Left lung (tissue), 10 donors: Measurements from ENCODE around the gene SLC25A26. TPM values are rescaled to one million over a fixed set of nuclear protein-coding genes. Genes with fewer than 3 reads are reported as not detected.

Source experiments
- ATAC-seq: fragments of 200-7000 bp; cut with Tn5 transposase; one replicate; pipeline ENCODE4 v1.9.1; 2020; ENCODE audit warnings: moderate library complexity
- DNase-seq, 4 donors: peaks; one replicate each; pipeline ENCODE4 v3.0.0-alpha.2; 2013 to 2020
- H3K27ac ChIP-seq, 2 donors: fragments of 200-600 bp; sonication (generic) in 1 of 2; one replicate each; pipeline versions ENCODE4 v1.5.0 to v1.8.0; 2020 to 2021
- H3K27me3 ChIP-seq, 2 donors: fragments of 200-600 bp; sonication (generic) in 1 of 2; one replicate each; pipeline versions ENCODE4 v1.5.0 to v1.8.0; 2020 to 2021
- H3K36me3 ChIP-seq, 2 donors: fragments of 200-600 bp; sonication (generic) in 1 of 2; one replicate each; pipeline versions ENCODE4 v1.5.0 to v1.8.0; 2020 to 2021
- H3K4me1 ChIP-seq, 2 donors: fragments of 200-600 bp; one replicate each; pipeline ENCODE4 v1.8.0; 2021
- H3K4me3 ChIP-seq, 2 donors: fragments of 200-600 bp; sonication (generic) in 1 of 2; one replicate each; pipeline versions ENCODE4 v1.5.0 to v1.8.0; 2020 to 2021; ENCODE audit warnings: mild to moderate bottlenecking in 1 of 2
- H3K9me3 ChIP-seq, 2 donors: fragments of 200-600 bp; sonication (generic) in 1 of 2; one replicate each; pipeline versions ENCODE4 v1.5.0 to v1.8.0; 2020 to 2021
- CTCF ChIP-seq, 2 donors: fragments of 200-600 bp; sonication (generic) in 1 of 2; IDR thresholded peaks; one replicate each; pipeline versions ENCODE4 v1.5.0 to v1.8.0; 2021; ENCODE audit warnings: antibody characterized with exemption in 2 of 2
- intact Hi-C, 2 donors: fragments of 100-400 bp; cut with DNase I; formaldehyde crosslinking; loops; one replicate each; pipeline versions ENCODE4 v1.11.2 to v1.14.2; 2022
- polyA plus RNA-seq, 6 donors: library from polyadenylated mRNA; unstranded; fragments of 120-200 nt; gene quantifications; one replicate each; pipeline ENCODE4 v1.2.1, GENCODE V29; 2013; ENCODE audit not compliant: insufficient read length in 6 of 6
- total RNA-seq, 2 donors: library from RNA; stranded (reverse); fragmentation: NEBNext Ultra II Directional; extraction: Animal tissue kit (Norgen Biotek cat#: 25700); gene quantifications; one replicate each; pipeline ENCODE4 v1.2.1, GENCODE V29; 2021
- donor health status: DM: no; HTN: yes; CAD: no.
- donor health status: DM: no; HTN: no; CAD: no.

Gene SLC25A26
- total and polyA plus RNA-seq, 8 donors, result 14.2 to 26.2 (median 22.4) TPM

- Histone ChIP-seq H3K36me3 (peaks cover 0 to 79% of the 10 kb centered on the region in 2 donors), H3K9me3 (no peaks in the 10 kb centered on the region), H3K27me3 (no peaks in the 10 kb centered on the region), H3K27ac (no peak overlapping the region), H3K4me3 (no peak overlapping the region), H3K4me1 (peaks cover 0 to 8% of the 10 kb centered on the region in 2 donors)
- DNase-seq, result peak in 1 of 4 donors; percentile 50
- ATAC-seq, result no peak
- TF ChIP-seq CTCF (IDR thresholded peaks at IDR 0.05), result no peak
- intact Hi-C loops, result no loop called here
These were observed 190.2 kb downstream of the SLC25A26 start for GRCh38 chr3:66410976-66411375.

GRCh38 chr3:66411474-66411873 is 190.7 kb downstream of the SLC25A26 start:
- H3K9me3 ChIP-seq, result no peaks in the 10 kb centered on the region
- peaks cover 0 to 74% of the 10 kb centered on the region in 2 donors for H3K36me3 ChIP-seq
- H3K4me1 ChIP-seq, result peaks cover 0 to 8% of the 10 kb centered on the region in 2 donors
- no peaks in the 10 kb centered on the region for H3K27me3 ChIP-seq
- no peak overlapping the region for H3K4me3 ChIP-seq
- intact Hi-C loops, result no loop called here
- no peak overlapping the region for H3K27ac ChIP-seq
- DNase-seq (no peak), ATAC-seq (no peak)
- TF ChIP-seq CTCF (IDR thresholded peaks at IDR 0.05), result no peak

- ATAC-seq (no peak), DNase-seq (peak in 1 of 4 donors; percentile 60)
- H3K36me3 ChIP-seq, result peaks cover 0 to 67% of the 10 kb centered on the region in 2 donors
- intact Hi-C loops, result no loop called here
- H3K9me3 ChIP-seq, result no peaks in the 10 kb centered on the region
- no peaks in the 10 kb centered on the region for H3K27me3 ChIP-seq
- no peak overlapping the region for H3K27ac ChIP-seq
- no peak for TF ChIP-seq CTCF (IDR thresholded peaks at IDR 0.05)
- H3K4me3 ChIP-seq, result no peak overlapping the region
- H3K4me1 ChIP-seq, result peaks cover 0 to 8% of the 10 kb centered on the region in 2 donors
These were observed 191.4 kb downstream of the SLC25A26 start for GRCh38 chr3:66411961-66412887.

GRCh38 chr3:66413151-66413751 is 192.4 kb downstream of the SLC25A26 start:
- no peak for TF ChIP-seq CTCF (IDR thresholded peaks at IDR 0.05)
- ATAC-seq, result no peak
- intact Hi-C loops, result no loop called here
- peak in 1 of 4 donors; percentile 29 for DNase-seq
- H3K27me3 ChIP-seq, result no peaks in the 10 kb centered on the region
- no peaks in the 10 kb centered on the region for H3K9me3 ChIP-seq
- H3K4me3 ChIP-seq, result no peak overlapping the region
- H3K36me3 ChIP-seq, result peaks cover 0 to 60% of the 10 kb centered on the region in 2 donors
- peaks cover 0 to 3% of the 10 kb centered on the region in 2 donors for H3K4me1 ChIP-seq
- H3K27ac ChIP-seq, result no peak overlapping the region

GRCh38 chr3:66414846-66415245 is 194.0 kb downstream of the SLC25A26 start:
- Histone ChIP-seq H3K9me3 (no peaks in the 10 kb centered on the region), H3K4me1 (peaks cover 0 to 11% of the 10 kb centered on the region in 2 donors), H3K27ac (no peak overlapping the region), H3K27me3 (no peaks in the 10 kb centered on the region), H3K4me3 (no peak overlapping the region), H3K36me3 (peaks cover 0 to 48% of the 10 kb centered on the region in 2 donors)
- no peak for ATAC-seq
- intact Hi-C loops, result no loop called here
- TF ChIP-seq CTCF (IDR thresholded peaks at IDR 0.05), result no peak
- DNase-seq, result no peak
